Measurements from ENCODE around the gene INTS7. TPM values are rescaled to one million over a fixed set of nuclear protein-coding genes. Genes with fewer than 3 reads are reported as not detected.
"Not testable (repeated sequence)": the region's sequence is repeated elsewhere in the genome, so short reads cannot be mapped to it uniquely, and the experiment has no call there.

The INTS7 gene
- total RNA-seq, 1 experiment from 2014 or later: 43.1 TPM

GRCh38 chr1:211973541-211973940, 61.8 kb downstream of the INTS7 start:
- Histone ChIP-seq H3K27me3 (no peaks in the 10 kb centered on the region), H3K4me3 (no peak overlapping the region), H3K4me1 (no peaks in the 10 kb centered on the region), H3K9me3 (replicated peaks) (no peaks in the 10 kb centered on the region), H3K27ac (no peak overlapping the region), H3K36me3 (peaks cover 43% of the 10 kb centered on the region)
- no peak for DNase-seq

- no peak for DNase-seq
- no peaks in the 10 kb centered on the region for H3K27me3 ChIP-seq
- no peaks in the 10 kb centered on the region; the same call in 1 of the 2 replicates for H3K9me3 ChIP-seq (replicated peaks)
- no peak overlapping the region for H3K4me3 ChIP-seq
- H3K36me3 ChIP-seq: peaks cover 44% of the 10 kb centered on the region
- H3K4me1 ChIP-seq: no peaks in the 10 kb centered on the region
- H3K27ac ChIP-seq: no peak overlapping the region
These were observed 67.0 kb downstream of the INTS7 start for GRCh38 chr1:211968200-211968834.

- no peaks in the 10 kb centered on the region for H3K4me1 ChIP-seq
These were observed 67.7 kb downstream of the INTS7 start for GRCh38 chr1:211967704-211968103.

GRCh38 chr1:211965108-211965805, 70.1 kb downstream of the INTS7 start:
- Histone ChIP-seq H3K36me3 (peaks cover 51% of the 10 kb centered on the region), H3K4me1 (no peaks in the 10 kb centered on the region), H3K27ac (no peak overlapping the region), H3K9me3 (replicated peaks) (no peaks in the 10 kb centered on the region; the same call in 1 of the 2 replicates), H3K4me3 (no peak overlapping the region), H3K27me3 (no peaks in the 10 kb centered on the region)
- DNase-seq: no peak

More at GRCh38 chr1:211967704-211968103, 67.7 kb downstream of the INTS7 start:
- DNase-seq: no peak
- no peak overlapping the region for H3K4me3 ChIP-seq
- H3K27me3 ChIP-seq: no peaks in the 10 kb centered on the region
- H3K36me3 ChIP-seq: peaks cover 44% of the 10 kb centered on the region
- H3K9me3 ChIP-seq (replicated peaks): no peaks in the 10 kb centered on the region; the same call in 1 of the 2 replicates
- no peak overlapping the region for H3K27ac ChIP-seq

- Histone ChIP-seq H3K27ac (no peak overlapping the region), H3K4me1 (no peaks in the 10 kb centered on the region), H3K27me3 (no peaks in the 10 kb centered on the region), H3K4me3 (no peak overlapping the region), H3K36me3 (peaks cover 54% of the 10 kb centered on the region), H3K9me3 (replicated peaks) (no peaks in the 10 kb centered on the region; the same call in none of the 2 replicates)
- no peak for DNase-seq
These were observed 75.7 kb downstream of the INTS7 start for GRCh38 chr1:211959680-211960079.

- Histone ChIP-seq H3K9me3 (replicated peaks) (no peaks in the 10 kb centered on the region; the same call in none of the 2 replicates), H3K4me1 (no peaks in the 10 kb centered on the region), H3K27me3 (no peaks in the 10 kb centered on the region), H3K36me3 (peaks cover 53% of the 10 kb centered on the region), H3K27ac (no peak overlapping the region), H3K4me3 (no peak overlapping the region)
- DNase-seq: no peak
These were observed 76.1 kb downstream of the INTS7 start for GRCh38 chr1:211959221-211959620.

GRCh38 chr1:211954028-211954427, 81.3 kb downstream of the INTS7 start:
- not testable (repeated sequence) for DNase-seq; H3K27ac ChIP-seq; H3K27me3 ChIP-seq; H3K4me3 ChIP-seq; H3K9me3 ChIP-seq (replicated peaks); H3K4me1 ChIP-seq
- peaks cover 55% of the 10 kb centered on the region for H3K36me3 ChIP-seq

- DNase-seq; H3K9me3 ChIP-seq (replicated peaks); H3K27me3 ChIP-seq; H3K27ac ChIP-seq; H3K4me1 ChIP-seq; H3K4me3 ChIP-seq: not testable (repeated sequence)
- peaks cover 50% of the 10 kb centered on the region for H3K36me3 ChIP-seq
These were observed 81.8 kb downstream of the INTS7 start for GRCh38 chr1:211953543-211953942.

- H3K27me3 ChIP-seq: no peaks in the 10 kb centered on the region
- DNase-seq: no peak
- H3K9me3 ChIP-seq (replicated peaks): no peaks in the 10 kb centered on the region; the same call in 1 of the 2 replicates
- no peaks in the 10 kb centered on the region for H3K4me1 ChIP-seq
- H3K27ac ChIP-seq: no peak overlapping the region
- no peak overlapping the region for H3K4me3 ChIP-seq
- peaks cover 38% of the 10 kb centered on the region for H3K36me3 ChIP-seq
These were observed 83.1 kb downstream of the INTS7 start for GRCh38 chr1:211952299-211952698.

- peaks cover 36% of the 10 kb centered on the region for H3K36me3 ChIP-seq
- no peaks in the 10 kb centered on the region for H3K4me1 ChIP-seq
- H3K27me3 ChIP-seq: no peaks in the 10 kb centered on the region
- H3K27ac ChIP-seq: no peak overlapping the region
- no peak overlapping the region for H3K4me3 ChIP-seq
- no peaks in the 10 kb centered on the region; the same call in 1 of the 2 replicates for H3K9me3 ChIP-seq (replicated peaks)
- no peak for DNase-seq
These were observed 83.5 kb downstream of the INTS7 start for GRCh38 chr1:211951856-211952255.

GRCh38 chr1:211948377-211948776, 87.0 kb downstream of the INTS7 start:
- DNase-seq: no peak
- Histone ChIP-seq H3K4me1 (no peaks in the 10 kb centered on the region), H3K9me3 (replicated peaks) (no peaks in the 10 kb centered on the region), H3K36me3 (peaks cover 34% of the 10 kb centered on the region), H3K4me3 (no peak overlapping the region), H3K27ac (no peak overlapping the region), H3K27me3 (no peaks in the 10 kb centered on the region)

- Histone ChIP-seq H3K9me3 (replicated peaks) (no peaks in the 10 kb centered on the region), H3K27me3 (no peaks in the 10 kb centered on the region), H3K27ac (no peak overlapping the region), H3K4me1 (no peaks in the 10 kb centered on the region), H3K4me3 (no peak overlapping the region), H3K36me3 (peaks cover 31% of the 10 kb centered on the region)
- DNase-seq: no peak
These were observed 87.7 kb downstream of the INTS7 start for GRCh38 chr1:211947396-211948295.

GRCh38 chr1:211944733-211945500, 90.4 kb downstream of the INTS7 start:
- no peak overlapping the region for H3K4me3 ChIP-seq
- peaks cover 30% of the 10 kb centered on the region for H3K36me3 ChIP-seq
- H3K27ac ChIP-seq: no peak overlapping the region
- DNase-seq: no peak
- no peaks in the 10 kb centered on the region for H3K4me1 ChIP-seq
- H3K27me3 ChIP-seq: no peaks in the 10 kb centered on the region
- no peaks in the 10 kb centered on the region for H3K9me3 ChIP-seq (replicated peaks)

- H3K4me1 ChIP-seq: no peaks in the 10 kb centered on the region
- no peak overlapping the region for H3K27ac ChIP-seq
- no peak overlapping the region for H3K4me3 ChIP-seq
- no peaks in the 10 kb centered on the region for H3K9me3 ChIP-seq (replicated peaks)
- peaks cover 28% of the 10 kb centered on the region for H3K36me3 ChIP-seq
- no peak for DNase-seq
- no peaks in the 10 kb centered on the region for H3K27me3 ChIP-seq
These were observed 92.8 kb downstream of the INTS7 start for GRCh38 chr1:211942583-211942982.

Data from SJCRH30 (cell line).